ENCODE results near the gene COPS4. TPM values are rescaled to one million over a fixed set of nuclear protein-coding genes. Genes with fewer than 3 reads are reported as not detected.

Gene COPS4
- polyA plus RNA-seq, 1 donor (not counting 4 experiments of a cell fraction or from before 2014, with no cell fraction given) = 50.2 TPM

DNA sequence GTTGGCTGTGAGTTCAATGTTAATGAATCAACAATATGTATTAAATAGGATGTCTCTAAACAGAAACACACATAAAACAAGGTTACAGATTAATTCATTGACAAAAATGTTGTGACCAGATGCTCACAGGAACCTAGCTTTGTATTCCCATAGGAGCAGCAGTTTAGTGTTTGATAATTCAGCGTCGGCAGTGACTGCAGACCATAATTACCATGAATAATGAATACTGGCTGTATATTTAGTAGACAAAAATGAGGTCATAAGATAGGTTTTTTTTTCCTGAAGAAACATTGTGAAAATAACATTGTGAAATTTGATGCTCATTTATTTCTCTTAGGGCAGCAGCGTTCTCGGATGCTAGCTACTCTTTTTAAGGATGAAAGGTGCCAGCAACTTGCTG is 27.8 kb downstream of the COPS4 start:
- Histone ChIP-seq H3K36me3 (ENCODE audit: control insufficient read depth in 2 of 2, extremely low read depth in 1 of 2, insufficient read depth in 2 of 2, low read length in 2 of 2) (peaks cover 1 to 6% of the 10 kb centered on the region in 2 experiments), H3K9ac (ENCODE audit: control insufficient read depth, extremely low read depth, insufficient read depth, low read length) (no peak overlapping the region), H3K4me3 (ENCODE audit: control insufficient read depth in 2 of 3, extremely low read depth in 1 of 3, insufficient read depth in 2 of 3, low read depth in 1 of 3, low read length in 3 of 3) (no peak overlapping the region), H3K9me3 (ENCODE audit: control insufficient read depth, low read depth, low read length) (no peaks in the 10 kb centered on the region), H3K27me3 (ENCODE audit: control insufficient read depth, extremely low read depth, insufficient read depth, low read length) (no peaks in the 10 kb centered on the region), H4K20me1 (ENCODE audit: control insufficient read depth, extremely low read depth, insufficient read depth, low read length) (no peaks in the 10 kb centered on the region), H3K4me1 (ENCODE audit: control insufficient read depth, extremely low read depth, insufficient read depth, low read length) (no peaks in the 10 kb centered on the region), H3K9me1 (ENCODE audit: control insufficient read depth, extremely low read depth, insufficient read depth, low read length) (no peaks in the 10 kb centered on the region), H2AFZ (ENCODE audit: control insufficient read depth, low read length) (no peak overlapping the region), H3K27ac (ENCODE audit: control insufficient read depth, insufficient read depth, low read length) (no peak overlapping the region), H3K79me2 (ENCODE audit: control insufficient read depth, insufficient read depth, low read length) (no peaks in the 10 kb centered on the region), H3K4me2 (ENCODE audit: control insufficient read depth, extremely low read depth, insufficient read depth, low read depth, low read length) (no peak overlapping the region)
- DNase-seq (ENCODE audit: low read depth, low spot score) (no peak), FAIRE-seq (no peak)
- TF ChIP-seq, protein P1, sequence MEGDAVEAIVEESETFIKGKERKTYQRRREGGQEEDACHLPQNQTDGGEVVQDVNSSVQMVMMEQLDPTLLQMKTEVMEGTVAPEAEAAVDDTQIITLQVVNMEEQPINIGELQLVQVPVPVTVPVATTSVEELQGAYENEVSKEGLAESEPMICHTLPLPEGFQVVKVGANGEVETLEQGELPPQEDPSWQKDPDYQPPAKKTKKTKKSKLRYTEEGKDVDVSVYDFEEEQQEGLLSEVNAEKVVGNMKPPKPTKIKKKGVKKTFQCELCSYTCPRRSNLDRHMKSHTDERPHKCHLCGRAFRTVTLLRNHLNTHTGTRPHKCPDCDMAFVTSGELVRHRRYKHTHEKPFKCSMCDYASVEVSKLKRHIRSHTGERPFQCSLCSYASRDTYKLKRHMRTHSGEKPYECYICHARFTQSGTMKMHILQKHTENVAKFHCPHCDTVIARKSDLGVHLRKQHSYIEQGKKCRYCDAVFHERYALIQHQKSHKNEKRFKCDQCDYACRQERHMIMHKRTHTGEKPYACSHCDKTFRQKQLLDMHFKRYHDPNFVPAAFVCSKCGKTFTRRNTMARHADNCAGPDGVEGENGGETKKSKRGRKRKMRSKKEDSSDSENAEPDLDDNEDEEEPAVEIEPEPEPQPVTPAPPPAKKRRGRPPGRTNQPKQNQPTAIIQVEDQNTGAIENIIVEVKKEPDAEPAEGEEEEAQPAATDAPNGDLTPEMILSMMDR (optimal IDR thresholded peaks at IDR 0.05 in 1 of 3, IDR thresholded peaks at IDR 0.05 in 1 of 3, conservative IDR thresholded peaks at IDR 0.05 in 1 of 3; ENCODE audit: extremely low read depth in 1 of 3, insufficient read depth in 2 of 3, low read length in 3 of 3) = no peak
- no peak for TF ChIP-seq EZH2 (IDR thresholded peaks at IDR 0.05; ENCODE audit: low read length)
- dilution Hi-C loops (cut with MboI; ENCODE audit: extremely low pct_ligation_motif_present, low sequenced_read_pairs) = no loop called here

DNA sequence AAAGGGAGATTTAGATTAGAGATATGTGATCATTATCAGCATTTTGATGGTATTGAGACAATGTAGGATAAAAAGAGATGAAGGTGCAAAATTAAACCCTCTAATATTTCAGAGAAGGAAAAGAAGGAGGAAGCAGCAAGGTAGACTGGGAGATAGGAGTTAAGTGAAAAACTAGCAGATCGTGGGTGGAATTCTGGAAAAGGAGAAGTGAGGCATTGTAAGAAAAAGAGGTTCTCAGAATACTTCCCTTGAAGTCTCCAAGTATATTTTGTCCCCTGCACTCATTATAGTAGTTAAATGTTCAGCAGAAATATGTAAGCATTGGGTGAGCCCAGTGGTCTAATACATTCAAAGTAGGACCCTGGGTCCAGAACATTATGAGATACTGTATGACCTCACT is 30.3 kb downstream of the COPS4 start:
- Histone ChIP-seq H3K79me2 (ENCODE audit: control insufficient read depth, insufficient read depth, low read length) (no peaks in the 10 kb centered on the region), H3K4me3 (ENCODE audit: control insufficient read depth in 2 of 3, extremely low read depth in 1 of 3, insufficient read depth in 2 of 3, low read depth in 1 of 3, low read length in 3 of 3) (no peak overlapping the region), H3K9me1 (ENCODE audit: control insufficient read depth, extremely low read depth, insufficient read depth, low read length) (no peaks in the 10 kb centered on the region), H3K4me2 (ENCODE audit: control insufficient read depth, extremely low read depth, insufficient read depth, low read depth, low read length) (no peak overlapping the region), H3K27ac (ENCODE audit: control insufficient read depth, insufficient read depth, low read length) (no peak overlapping the region), H4K20me1 (ENCODE audit: control insufficient read depth, extremely low read depth, insufficient read depth, low read length) (no peaks in the 10 kb centered on the region), H3K4me1 (ENCODE audit: control insufficient read depth, extremely low read depth, insufficient read depth, low read length) (no peaks in the 10 kb centered on the region), H3K27me3 (ENCODE audit: control insufficient read depth, extremely low read depth, insufficient read depth, low read length) (no peaks in the 10 kb centered on the region), H2AFZ (ENCODE audit: control insufficient read depth, low read length) (no peak overlapping the region), H3K9me3 (ENCODE audit: control insufficient read depth, low read depth, low read length) (no peaks in the 10 kb centered on the region), H3K36me3 (ENCODE audit: control insufficient read depth in 2 of 2, extremely low read depth in 1 of 2, insufficient read depth in 2 of 2, low read length in 2 of 2) (peaks cover 3 to 6% of the 10 kb centered on the region in 2 experiments), H3K9ac (ENCODE audit: control insufficient read depth, extremely low read depth, insufficient read depth, low read length) (no peak overlapping the region)
- no peak for DNase-seq (ENCODE audit: low read depth, low spot score)
- no peak for FAIRE-seq
- no peak for TF ChIP-seq EZH2 (IDR thresholded peaks at IDR 0.05; ENCODE audit: low read length)
- TF ChIP-seq, protein P1 (optimal IDR thresholded peaks at IDR 0.05 in 1 of 3, IDR thresholded peaks at IDR 0.05 in 1 of 3, conservative IDR thresholded peaks at IDR 0.05 in 1 of 3; ENCODE audit: extremely low read depth in 1 of 3, insufficient read depth in 2 of 3, low read length in 3 of 3) = no peak
- dilution Hi-C loops (cut with MboI; ENCODE audit: extremely low pct_ligation_motif_present, low sequenced_read_pairs) = no loop called here
